GM08714 (cell line): ENCODE measurements around the gene LBH.

Experiments used
- H3K4me3 ChIP-seq: fragments of 200-500 bp; sonication (Bioruptor generic); 2 replicates; pipeline ENCODE4 v1.5.1; 2014; ENCODE audit warnings: mild to moderate bottlenecking, low read length, inconsistent platforms
- ZNF274 ChIP-seq: IDR thresholded peaks from 2 replicates; pipeline ENCODE4 v1.6.1; 2012; ENCODE audit warnings: mild to moderate bottlenecking, low read depth, low read length

LBH gene

DNA sequence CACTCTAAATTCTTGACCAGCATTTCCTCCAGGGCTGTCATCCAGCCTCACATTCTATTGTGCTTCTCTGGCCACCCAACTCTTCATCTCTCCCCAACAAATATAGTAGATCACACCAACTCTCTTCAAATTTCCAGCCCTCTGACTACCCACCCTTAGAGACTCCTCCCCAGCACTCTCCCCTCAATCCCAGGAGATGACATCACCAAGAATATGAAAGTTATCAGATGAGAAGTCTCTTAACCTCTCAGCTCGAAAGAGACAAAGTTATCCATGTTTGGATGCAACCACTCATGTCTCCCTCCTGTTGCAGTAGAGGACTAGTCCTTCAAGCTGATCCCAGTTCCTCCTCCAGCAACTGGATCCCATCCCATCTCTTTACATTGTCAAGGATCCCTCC, 47.1 kb downstream of the LBH start:
- no peak for TF ChIP-seq ZNF274
- no peak overlapping the region for H3K4me3 ChIP-seq

DNA sequence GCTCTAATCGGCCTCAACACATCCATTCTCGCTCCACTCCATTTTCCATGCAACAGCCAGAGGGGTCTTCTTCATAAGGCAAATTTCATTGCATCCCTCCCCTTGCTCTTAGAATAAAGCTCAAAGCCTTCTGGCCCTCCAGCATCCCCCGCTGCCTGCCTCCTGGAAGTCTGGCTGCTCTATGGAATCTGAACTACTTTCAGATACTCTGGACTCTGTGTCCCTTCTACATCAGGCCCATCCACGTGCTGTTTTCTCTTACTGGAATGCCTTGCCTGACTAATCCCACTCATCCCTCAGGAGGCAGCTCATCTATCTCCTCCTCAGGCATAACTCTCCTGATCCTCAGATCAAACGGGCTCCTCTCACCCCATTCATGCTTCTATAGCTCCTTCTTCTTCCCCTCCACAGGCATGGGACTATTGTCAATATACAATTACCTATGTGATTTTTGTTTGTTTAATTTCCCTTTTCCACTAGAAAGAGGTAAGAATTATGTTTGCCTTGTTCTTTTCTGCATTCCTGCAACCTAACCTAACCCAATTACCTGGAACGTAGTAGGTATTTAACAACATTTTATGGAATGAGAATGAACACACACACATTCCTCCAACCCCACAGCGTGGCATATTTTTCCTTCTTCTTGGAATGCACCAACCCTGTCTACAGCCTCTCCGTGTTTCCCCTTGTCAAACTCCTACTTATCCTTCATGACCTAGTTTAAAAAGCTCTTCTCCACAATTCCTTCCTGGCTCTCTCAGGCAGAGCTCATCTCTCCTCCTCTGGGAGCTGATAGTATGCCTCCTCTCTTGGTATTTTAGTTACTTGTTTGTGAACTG, 49.5 kb downstream of the LBH start:
- TF ChIP-seq ZNF274, result no peak
- H3K4me3 ChIP-seq, result no peak overlapping the region

DNA sequence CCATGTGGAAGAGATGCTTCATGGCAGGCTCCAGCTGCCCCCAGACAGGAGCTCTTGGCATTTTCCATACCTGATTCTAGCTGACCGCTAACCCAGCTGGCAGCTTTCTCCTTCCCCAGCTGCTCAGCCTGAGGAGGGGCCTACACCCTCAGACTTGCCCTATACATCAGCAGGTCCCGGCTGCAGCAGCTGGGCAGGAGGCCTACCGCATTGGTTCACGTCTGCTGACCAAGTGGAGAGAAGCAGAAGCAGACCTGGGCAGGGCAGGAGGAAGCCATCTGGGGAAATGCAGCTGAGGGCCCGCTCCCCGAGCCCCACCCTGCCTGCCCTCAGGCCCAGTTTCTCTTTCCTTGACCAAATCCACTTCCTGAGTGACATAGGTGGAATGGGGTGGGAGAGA, 50.7 kb downstream of the LBH start:
- no peak overlapping the region for H3K4me3 ChIP-seq
- TF ChIP-seq ZNF274, result no peak

DNA sequence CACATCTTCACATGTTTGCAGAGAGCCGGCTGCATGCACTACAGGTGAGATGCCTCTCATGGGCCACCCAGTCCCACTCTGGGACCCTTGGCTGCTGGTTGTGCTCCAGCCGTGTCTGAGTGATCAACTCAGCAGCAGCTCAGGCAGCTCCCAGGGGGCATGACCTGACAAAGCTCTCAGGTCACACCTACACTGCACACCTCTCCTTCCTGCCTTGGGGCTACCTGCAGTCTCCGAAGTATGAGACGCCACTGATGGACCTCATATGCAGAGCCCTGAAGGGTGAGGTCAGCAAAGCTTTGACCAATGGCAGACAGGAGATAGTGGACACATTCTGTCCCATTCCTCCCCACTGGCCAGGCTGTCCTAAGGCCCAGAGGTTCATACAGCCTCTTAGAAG, 51.4 kb downstream of the LBH start:
- TF ChIP-seq ZNF274, result no peak
- H3K4me3 ChIP-seq, result no peak overlapping the region

DNA sequence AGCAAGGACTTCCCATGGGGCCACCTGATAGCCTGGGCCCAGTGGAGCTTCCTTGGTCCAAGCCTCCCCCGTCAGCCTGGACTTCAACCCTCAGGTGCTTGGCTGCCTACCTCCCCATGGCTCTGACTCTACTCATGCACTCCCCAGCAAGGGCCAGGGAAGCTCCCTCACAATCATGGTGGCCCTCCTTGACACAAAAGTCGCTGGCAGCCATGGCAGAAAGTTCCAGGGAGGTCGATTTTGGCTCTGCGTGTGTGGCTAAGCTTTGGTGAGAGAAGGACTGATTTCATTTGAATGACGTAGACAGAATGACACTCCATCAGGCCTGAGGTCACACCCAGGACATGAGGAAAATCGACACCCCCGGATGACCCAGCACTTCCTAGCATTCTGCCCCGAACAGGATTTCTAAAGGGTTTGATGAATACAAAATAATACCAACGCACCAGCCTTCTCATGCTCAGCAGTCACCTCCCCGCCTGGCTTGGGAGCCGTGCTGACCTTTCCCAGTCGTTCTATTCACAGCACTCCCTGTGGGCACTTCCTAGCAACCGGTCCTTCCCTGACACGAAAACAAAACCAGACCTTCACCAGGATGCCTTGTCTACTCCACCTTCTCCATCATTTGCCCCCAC, 52.7 kb downstream of the LBH start:
- no peak for TF ChIP-seq ZNF274
- no peak overlapping the region for H3K4me3 ChIP-seq

DNA sequence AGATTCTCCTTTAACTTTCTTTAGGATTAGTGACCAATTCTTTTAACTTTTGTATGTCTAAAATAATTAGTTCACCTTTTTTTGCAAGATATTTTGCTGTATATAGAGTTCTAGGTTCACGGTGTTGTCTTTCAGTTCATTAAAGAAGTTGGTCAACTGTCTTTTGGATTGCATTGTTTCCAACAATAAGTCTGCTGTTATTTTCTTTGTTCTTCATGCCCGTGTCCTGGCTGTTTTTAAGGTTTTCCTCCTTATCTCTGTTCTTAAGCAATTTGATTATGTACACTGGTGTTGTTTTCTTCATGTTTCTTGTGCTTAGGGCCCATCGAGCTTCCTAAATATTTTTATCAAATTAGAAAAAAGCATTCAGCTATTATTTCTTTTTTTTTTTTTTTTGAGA, 54.4 kb downstream of the LBH start:
- no peak for TF ChIP-seq ZNF274
- H3K4me3 ChIP-seq, result no peak overlapping the region

DNA sequence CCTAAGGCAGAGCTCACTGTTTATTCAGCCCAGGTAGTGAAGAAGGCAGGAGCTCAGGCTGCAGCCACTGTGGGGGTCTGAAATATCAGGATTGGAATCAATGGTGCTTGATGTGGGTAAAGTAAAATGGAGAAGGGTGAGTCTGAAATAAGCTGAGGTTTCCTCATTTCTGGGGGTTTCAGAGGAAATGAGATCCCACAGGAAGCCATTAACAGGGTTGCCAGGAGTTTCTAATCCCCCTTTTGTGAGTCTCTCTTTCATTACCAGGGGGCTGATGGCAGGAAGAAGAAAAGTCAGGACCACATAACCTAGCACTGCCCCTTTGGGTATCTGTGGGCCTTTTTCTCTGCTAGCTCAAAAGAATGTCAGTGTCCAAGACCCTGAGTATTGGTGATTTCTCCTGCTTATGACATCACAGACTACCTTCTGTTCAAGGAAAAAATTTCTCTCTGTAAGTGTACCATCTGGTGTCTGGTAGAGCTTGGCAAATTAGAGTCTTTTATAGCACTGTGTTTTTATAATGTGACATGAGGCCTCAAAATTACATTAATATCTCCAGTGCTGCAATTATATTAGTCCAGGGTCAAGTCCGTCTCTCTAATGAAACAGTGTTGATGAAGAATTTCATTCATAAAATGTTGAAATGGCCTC, 56.0 kb downstream of the LBH start:
- TF ChIP-seq ZNF274, result no peak
- H3K4me3 ChIP-seq, result no peak overlapping the region

DNA sequence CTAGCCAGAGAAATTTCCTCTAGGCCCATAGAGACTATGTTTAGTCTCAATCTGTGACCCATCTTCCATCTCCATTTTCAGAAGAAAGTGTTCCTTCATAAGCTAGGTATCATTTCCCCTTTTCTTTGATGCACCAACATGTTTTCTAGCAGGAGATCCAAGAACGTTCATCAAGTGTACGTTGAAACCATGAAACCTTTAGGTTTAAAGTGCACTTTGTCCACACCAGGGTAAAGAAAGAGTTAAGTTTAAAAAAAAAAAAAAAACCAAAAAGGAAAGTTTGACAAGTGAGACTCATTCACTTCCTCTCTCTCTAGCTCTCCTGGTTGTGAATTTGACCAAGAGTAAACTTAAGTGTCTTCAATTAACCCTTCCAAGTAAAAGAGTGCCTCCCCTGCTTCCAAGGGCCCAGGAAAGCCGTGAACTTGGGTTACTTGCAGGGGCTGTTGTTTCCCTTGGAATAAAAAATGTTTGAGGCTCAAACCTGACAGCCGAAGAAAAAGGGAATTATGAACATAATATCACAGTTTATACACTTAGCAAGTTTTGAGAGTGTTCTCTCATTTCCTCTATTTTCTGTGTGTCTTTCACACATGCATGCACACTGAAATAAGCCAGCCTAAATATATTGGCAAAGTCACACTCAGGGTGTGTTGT, 56.7 kb downstream of the LBH start:
- no peak overlapping the region; the same call in 1 of the 2 replicates for H3K4me3 ChIP-seq
- TF ChIP-seq ZNF274, result no peak

DNA sequence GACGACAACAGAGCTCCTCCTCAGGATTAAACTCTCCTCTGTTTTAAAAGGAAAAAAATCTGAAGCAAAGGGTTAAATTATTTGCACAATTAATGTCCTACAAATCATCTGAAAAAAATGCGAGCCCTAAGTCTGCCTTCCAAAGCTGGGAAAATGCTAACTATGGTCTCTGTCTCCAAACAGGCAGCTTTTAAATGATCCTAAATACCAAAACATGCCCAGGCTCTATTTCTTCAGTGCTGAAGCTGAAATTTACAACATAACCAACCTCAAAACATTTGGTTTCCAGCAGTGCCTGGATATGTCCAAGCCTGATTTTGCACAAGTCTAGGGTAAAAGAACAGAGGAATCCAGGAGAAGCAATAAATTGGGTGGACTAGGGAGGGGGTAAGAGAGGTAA, 57.2 kb downstream of the LBH start:
- TF ChIP-seq ZNF274, result no peak
- no peak overlapping the region for H3K4me3 ChIP-seq

DNA sequence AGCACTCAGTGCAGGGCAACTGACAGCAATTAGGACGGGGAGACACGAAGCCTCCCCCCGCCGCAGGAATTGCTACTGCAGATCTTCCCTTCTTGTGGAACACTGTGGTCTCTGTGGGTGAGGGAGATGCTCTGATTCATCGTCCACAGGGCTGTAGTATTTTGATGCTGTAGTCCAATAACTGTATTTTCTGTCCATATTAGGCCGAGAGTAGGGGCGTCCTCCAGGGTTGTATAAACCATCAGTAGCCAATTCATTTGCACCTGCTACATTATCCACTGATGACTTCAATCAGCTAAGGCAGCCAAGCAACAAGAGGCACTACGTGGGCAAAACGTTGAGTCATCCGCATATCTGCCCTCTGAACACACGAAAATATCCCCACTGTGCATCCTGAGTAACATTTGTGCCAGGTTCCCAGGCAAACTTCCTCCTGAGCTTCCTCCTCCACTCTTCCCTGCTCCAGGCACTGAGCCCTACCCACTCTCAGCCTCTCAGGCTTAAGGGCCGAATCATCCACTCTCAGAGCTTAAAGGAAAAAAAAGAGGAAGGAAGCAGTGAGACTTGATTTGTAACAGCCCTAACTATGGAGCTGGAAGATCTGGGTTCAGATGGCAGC, 62.1 kb downstream of the LBH start:
- no peak overlapping the region for H3K4me3 ChIP-seq
- TF ChIP-seq ZNF274, result no peak

DNA sequence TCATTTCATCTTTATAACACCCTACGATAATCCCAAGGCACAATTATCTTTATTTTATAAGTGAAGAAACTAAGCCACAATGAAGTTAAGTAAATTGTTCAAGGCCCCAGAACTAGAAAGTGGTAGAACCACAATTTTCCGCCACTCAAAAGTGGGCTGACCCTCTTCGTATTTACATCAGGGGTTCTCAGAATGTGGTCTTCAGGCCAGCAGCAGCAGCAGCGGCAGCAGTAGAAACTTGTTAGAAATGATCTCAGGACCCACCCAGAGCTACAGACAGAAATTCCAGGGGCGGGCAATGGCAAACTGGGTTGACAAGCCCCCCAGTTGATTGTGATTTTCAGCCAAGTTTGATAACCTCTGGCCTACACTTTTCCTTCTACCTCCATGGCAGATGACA, 62.8 kb downstream of the LBH start:
- no peak overlapping the region for H3K4me3 ChIP-seq
- TF ChIP-seq ZNF274, result no peak

DNA sequence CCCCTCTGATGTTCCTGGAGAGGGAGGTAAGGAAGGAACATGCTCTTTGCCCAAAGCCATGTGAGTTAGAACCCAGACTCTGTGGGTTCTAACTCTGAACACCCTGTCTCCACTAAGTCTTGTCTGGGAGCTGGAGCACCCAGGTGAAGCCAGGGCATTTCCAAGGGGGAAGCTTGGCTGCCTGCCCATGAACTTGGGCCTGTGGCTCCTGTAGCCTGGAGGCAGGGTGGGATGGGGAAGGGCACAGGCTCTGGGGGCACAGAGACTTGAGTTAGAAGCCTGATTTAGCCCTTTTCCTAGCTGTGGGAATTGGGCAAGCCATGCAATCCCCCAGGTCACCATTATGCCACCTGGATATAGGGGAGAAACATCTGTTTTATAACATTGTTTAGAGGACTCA, 65.2 kb downstream of the LBH start:
- TF ChIP-seq ZNF274, result no peak
- H3K4me3 ChIP-seq, result no peak overlapping the region

DNA sequence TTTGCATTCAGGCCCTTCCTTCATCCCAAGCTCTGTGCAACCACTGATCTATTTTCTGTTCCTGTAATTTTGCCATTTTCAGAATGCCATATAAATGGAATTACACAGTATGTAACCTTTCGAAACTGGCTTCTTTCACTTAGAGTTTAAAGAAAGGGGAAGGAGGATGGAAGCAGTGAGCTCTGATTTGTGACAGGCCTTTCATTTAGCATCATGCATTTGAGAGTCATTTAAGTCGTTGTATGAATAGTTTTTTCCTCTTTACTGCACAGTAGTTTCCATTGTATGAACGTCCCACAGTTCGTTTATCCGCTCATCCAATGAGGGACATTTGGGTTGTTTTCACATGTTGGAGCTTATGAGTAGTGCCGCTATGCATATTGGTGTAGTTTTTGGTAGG, 67.0 kb downstream of the LBH start:
- TF ChIP-seq ZNF274, result no peak
- H3K4me3 ChIP-seq, result no peak overlapping the region

DNA sequence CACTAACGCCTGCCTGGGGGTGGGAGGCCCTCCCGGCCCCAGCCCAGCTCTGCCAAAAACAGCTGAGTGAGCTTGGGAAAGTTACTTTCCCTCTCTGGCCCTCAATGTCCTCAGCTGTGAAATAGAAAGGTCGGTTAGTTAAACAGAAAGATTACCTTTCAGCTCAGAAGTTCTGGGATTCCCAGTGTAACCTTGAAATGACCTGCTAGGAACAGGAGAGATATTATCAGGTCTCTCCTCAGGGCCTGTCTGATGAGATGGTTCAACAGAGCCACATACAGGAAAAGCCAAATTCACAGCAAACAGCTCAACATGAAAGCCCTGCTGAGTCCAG, 68.8 kb downstream of the LBH start:
- no peak overlapping the region for H3K4me3 ChIP-seq
- no peak for TF ChIP-seq ZNF274

DNA sequence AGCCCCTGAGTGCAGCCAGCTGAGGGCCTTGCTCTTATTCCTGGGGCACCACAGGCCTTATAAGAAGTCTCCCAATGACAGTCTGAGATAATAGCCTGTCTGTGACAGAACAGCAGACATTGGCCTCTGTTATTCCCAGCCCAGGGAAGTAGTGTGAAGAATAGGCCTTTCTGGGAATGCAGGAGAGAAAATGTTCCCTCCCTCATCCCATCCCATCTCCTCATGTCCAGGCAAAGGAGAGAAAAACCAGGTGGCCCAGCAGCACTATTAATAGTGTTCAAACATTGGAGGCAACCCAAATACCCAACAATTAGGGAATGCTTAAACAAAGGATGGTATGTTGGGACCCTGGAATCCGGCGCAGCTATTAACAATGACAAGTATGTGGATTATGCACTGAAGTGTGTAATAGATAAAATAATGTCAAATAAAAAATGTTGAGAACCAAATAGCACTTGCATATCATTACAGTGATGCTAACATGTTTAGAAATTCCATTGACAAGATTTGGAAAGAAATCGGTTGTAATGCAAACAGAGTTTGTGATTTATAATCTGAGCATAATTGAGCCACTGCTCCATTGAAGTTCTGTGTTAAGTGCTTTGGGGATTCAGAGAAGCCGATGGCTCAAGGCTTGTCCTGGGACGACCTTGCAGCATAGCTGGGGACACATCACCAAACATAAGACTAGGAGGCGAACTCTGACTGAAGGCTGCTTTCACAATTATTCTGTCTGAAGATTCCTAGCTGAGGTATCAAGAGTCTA, 69.3 kb downstream of the LBH start:
- no peak for TF ChIP-seq ZNF274
- no peak overlapping the region for H3K4me3 ChIP-seq
